ENCODE data around the gene CYTH3. TPM values are rescaled to one million over a fixed set of nuclear protein-coding genes. Genes with fewer than 3 reads are reported as not detected.
A peak's percentile ranks its signal among the peaks of the same experiment; 100 is the strongest.

CYTH3 gene
- total and polyA plus RNA-seq, 9 of the 15 experiments (the other 6 are each of a cell fraction or from before 2014, with no cell fraction given), result 0.25 to 15.2 (median 11.4) TPM

GRCh38 chr7:6153646-6154541 lies 118.5 kb downstream of the CYTH3 start (continued):
- TF ChIP-seq, protein P1, sequence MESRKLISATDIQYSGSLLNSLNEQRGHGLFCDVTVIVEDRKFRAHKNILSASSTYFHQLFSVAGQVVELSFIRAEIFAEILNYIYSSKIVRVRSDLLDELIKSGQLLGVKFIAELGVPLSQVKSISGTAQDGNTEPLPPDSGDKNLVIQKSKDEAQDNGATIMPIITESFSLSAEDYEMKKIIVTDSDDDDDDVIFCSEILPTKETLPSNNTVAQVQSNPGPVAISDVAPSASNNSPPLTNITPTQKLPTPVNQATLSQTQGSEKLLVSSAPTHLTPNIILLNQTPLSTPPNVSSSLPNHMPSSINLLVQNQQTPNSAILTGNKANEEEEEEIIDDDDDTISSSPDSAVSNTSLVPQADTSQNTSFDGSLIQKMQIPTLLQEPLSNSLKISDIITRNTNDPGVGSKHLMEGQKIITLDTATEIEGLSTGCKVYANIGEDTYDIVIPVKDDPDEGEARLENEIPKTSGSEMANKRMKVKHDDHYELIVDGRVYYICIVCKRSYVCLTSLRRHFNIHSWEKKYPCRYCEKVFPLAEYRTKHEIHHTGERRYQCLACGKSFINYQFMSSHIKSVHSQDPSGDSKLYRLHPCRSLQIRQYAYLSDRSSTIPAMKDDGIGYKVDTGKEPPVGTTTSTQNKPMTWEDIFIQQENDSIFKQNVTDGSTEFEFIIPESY (CRISPR knock-in tag; IDR thresholded peaks at IDR 0.05), result peak; percentile 53

DNA sequence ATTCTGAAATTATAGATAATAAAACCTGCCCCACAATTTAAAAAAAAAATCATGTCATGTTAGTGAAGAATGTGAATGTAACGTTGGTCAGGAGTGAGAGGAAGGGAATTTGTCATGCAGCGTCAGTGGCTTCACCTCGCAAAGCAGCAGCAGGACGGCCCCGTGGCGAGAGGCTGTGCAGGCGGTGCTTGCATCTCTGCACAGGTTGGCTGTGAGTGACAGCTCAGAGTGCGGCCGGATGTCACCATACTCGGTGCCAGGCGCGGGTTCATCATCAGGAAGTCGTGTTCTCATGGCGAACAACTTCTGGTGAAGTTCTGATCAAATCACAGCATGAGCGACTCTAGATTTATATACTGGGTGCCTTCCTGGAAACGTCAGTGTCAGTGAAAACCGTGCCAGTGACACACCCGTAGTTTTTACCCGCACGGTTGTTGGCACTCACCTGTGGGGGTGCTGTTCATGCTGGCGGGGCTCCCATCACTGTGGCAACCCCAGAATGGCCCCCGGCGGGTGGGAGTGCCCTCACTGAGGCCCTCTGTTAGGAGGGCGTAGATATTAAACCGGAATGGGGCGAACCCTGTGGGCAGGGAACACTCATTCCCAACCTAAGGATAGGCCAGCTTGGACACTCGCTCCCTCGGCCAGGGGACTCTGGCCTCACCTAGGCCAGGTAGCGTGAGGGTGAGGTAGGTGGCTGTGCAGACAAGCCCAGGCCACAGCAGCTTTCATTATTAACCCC lies 120.3 kb downstream of the CYTH3 start:
- H3K79me2 ChIP-seq (ENCODE audit: control insufficient read depth, insufficient read depth, low read length), result no peaks in the 10 kb centered on the region
- DNase-seq (ENCODE audit: extremely low read depth in 1 of 4, low spot score in 3 of 4) (no peak), ATAC-seq (no peak), FAIRE-seq (no peak)
- H3K36me3 ChIP-seq (ENCODE audit: control insufficient read depth, insufficient read depth, low read length), result peaks cover 92% of the 10 kb centered on the region
- POLR2A ChIA-PET, result no interaction called here
- H3K9ac ChIP-seq (ENCODE audit: insufficient read depth in 1 of 2, low read depth in 2 of 2, low read length in 2 of 2), result no peak overlapping the region
- H3K9me3 ChIP-seq (replicated peaks; ENCODE audit: control insufficient read depth, insufficient read depth, low read depth, low read length), result no peaks in the 10 kb centered on the region; the same call in 1 of the 2 replicates
- intact Hi-C loops (cut with micrococcal nuclease) (no loop called here), in situ Hi-C loops (cut with MboI) (no loop called here)
- no peak overlapping the region for H3K27ac ChIP-seq (ENCODE audit: extremely low read depth, low read depth, low read length)
- no peaks in the 10 kb centered on the region for H3K27me3 ChIP-seq (ENCODE audit: control insufficient read depth in 2 of 2, insufficient read depth in 2 of 2, low read length in 2 of 2)
- CTCF ChIA-PET (ENCODE audit: low intra/inter-chr PET ratio), result no interaction called here
- TF ChIP-seq ZKSCAN3 (CRISPR knock-in tag; IDR thresholded peaks at IDR 0.05), result no peak
- TF ChIP-seq, protein P2, sequence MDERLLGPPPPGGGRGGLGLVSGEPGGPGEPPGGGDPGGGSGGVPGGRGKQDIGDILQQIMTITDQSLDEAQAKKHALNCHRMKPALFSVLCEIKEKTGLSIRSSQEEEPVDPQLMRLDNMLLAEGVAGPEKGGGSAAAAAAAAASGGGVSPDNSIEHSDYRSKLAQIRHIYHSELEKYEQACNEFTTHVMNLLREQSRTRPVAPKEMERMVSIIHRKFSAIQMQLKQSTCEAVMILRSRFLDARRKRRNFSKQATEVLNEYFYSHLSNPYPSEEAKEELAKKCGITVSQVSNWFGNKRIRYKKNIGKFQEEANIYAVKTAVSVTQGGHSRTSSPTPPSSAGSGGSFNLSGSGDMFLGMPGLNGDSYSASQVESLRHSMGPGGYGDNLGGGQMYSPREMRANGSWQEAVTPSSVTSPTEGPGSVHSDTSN (CRISPR knock-in tag; IDR thresholded peaks at IDR 0.05; ENCODE audit: low read depth), result no peak
- TF ChIP-seq, protein P2 (tag; conservative IDR thresholded peaks at IDR 0.05; ENCODE audit: low read depth), result no peak
- TF ChIP-seq POLR2AphosphoS5 (IDR thresholded peaks at IDR 0.05; ENCODE audit: control insufficient read depth, insufficient read depth, low read depth, low read length), result no peak
- no peak for TF ChIP-seq ZNF217 (CRISPR knock-in tag; IDR thresholded peaks at IDR 0.05)
- no peak for TF ChIP-seq POU5F1 (IDR thresholded peaks at IDR 0.05; ENCODE audit: borderline replicate concordance, low read depth, low read length, partially characterized antibody)
- no peak for TF ChIP-seq HSF4 (CRISPR knock-in tag; IDR thresholded peaks at IDR 0.05; ENCODE audit: borderline replicate concordance)
- TF ChIP-seq NR1H2 (CRISPR knock-in tag; IDR thresholded peaks at IDR 0.05), result no peak
- TF ChIP-seq KLF13 (tag; IDR thresholded peaks at IDR 0.05; ENCODE audit: borderline replicate concordance, low read depth), result no peak
- TF ChIP-seq PHF8 (IDR thresholded peaks at IDR 0.05; ENCODE audit: borderline replicate concordance, low read length), result no peak
- no peaks in the 10 kb centered on the region for H4K20me1 ChIP-seq (replicated peaks; ENCODE audit: control insufficient read depth, insufficient read depth, low read length)
- BruUV-seq (replicated peaks), result no TSS peak
- H3K4me3 ChIP-seq, result no peak overlapping the region
- no peaks in the 10 kb centered on the region for H3K4me1 ChIP-seq (replicated peaks in 1 of 2; ENCODE audit: control insufficient read depth in 2 of 2, insufficient read depth in 2 of 2, low read length in 2 of 2)
- no peak overlapping the region for H2AFZ ChIP-seq (ENCODE audit: low read depth, low read length)
- no peaks in the 10 kb centered on the region for H3K9me1 ChIP-seq (ENCODE audit: control insufficient read depth, insufficient read depth, low read length)
- H3K4me2 ChIP-seq (ENCODE audit: insufficient read depth, low read length), result no peak overlapping the region
- 95% methylated on average over 29 of the region's 29 CpGs for WGBS (ENCODE audit: insufficient coverage, low coverage, missing lambda C conversion rate)

Data from K562 (cell line).